Astrocyte (in vitro differentiated cells and primary cell): ENCODE data around the gene SNIP1.

Experiments used
- CTCF ChIP-seq: IDR thresholded peaks from 2 replicates; pipeline ENCODE4 v1.5.1; 2011; ENCODE audit warnings: low read depth, mild to moderate bottlenecking, inconsistent platforms, low read length, moderate library complexity; ENCODE audit not compliant: insufficient read depth
- EZH2 ChIP-seq: IDR thresholded peaks from 2 replicates; pipeline ENCODE4 v1.6.1; 2012; ENCODE audit warnings: mild to moderate bottlenecking, low read length, inconsistent platforms; ENCODE audit not compliant: insufficient read depth

- TF ChIP-seq CTCF (no peak), EZH2 (no peak)
These were observed 531 bp downstream of the SNIP1 start for GRCh38 chr1:37553598-37553926.
